ENCODE results near the gene SLC2A4. TPM values are rescaled to one million over a fixed set of nuclear protein-coding genes. Genes with fewer than 3 reads are reported as not detected.

Gene SLC2A4
- 34.4 TPM for total RNA-seq

DNA sequence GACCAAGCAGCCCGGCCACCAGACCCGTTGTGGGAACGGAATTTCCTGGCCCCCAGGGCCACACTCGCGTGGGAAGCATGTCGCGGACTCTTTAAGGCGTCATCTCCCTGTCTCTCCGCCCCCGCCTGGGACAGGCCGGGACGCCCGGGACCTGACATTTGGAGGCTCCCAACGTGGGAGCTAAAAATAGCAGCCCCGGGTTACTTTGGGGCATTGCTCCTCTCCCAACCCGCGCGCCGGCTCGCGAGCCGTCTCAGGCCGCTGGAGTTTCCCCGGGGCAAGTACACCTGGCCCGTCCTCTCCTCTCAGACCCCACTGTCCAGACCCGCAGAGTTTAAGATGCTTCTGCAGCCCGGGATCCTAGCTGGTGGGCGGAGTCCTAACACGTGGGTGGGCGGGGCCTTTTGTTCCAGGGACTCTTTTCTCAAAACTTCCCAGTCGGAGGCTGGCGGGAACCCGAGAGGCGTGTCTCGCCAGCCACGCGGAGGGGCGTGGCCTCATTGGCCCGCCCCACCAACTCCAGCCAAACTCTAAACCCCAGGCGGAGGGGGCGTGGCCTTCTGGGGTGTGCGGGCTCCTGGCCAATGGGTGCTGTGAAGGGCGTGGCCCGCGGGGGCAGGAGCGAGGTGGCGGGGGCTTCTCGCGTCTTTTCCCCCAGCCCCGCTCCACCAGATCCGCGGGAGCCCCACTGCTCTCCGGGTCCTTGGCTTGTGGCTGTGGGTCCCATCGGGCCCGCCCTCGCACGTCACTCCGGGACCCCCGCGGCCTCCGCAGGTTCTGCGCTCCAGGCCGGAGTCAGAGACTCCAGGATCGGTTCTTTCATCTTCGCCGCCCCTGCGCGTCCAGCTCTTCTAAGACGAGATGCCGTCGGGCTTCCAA is at the start of gene SLC2A4:
Gene SLC2A4 (plus strand): TSS at position 645 of the 879 bp plus-strand sequence. CDS start 217 bp downstream, at position 862.
- Histone ChIP-seq H3K4me3 (ENCODE audit: low read length in 3 of 3) (peak within 1 kb of the TSS; percentile 80 to 92 (median 89)), H3K4me1 (ENCODE audit: control insufficient read depth in 3 of 3, insufficient read depth in 3 of 3, low read length in 3 of 3) (peaks cover 49 to 62% (median 54%) of the 10 kb centered on the region in 3 donors), H3K27me3 (ENCODE audit: control insufficient read depth in 3 of 3, insufficient read depth in 3 of 3, low read length in 3 of 3) (peaks cover 0 to 2% (median 0%) of the 10 kb centered on the region in 3 donors)

DNA sequence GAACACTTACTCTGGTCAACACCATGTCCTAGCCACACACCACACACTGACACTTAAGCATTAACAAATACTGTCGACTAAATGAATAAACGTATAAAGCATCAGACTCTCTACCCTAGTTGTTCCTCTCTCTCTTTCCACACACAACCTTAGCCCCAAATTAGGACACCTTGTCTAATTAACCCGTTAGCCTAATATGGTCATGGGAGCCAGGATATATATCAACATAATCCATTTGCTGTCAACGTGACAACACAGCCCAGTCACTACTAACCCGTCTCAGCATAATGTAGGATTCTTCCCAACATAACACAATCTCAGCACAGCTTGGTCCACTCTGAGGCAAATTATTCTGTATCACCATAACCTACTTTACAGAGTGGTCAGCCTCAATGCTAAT is 49.4 kb upstream of the SLC2A4 start:
- H3K4me3 ChIP-seq (ENCODE audit: low read length in 3 of 3): peak overlapping the region in 2 of 3 donors; percentile 6 to 17
- no peak overlapping the region for H3K9ac ChIP-seq (ENCODE audit: low read depth in 1 of 3, low read length in 3 of 3)
- H3K9me3 ChIP-seq (ENCODE audit: control insufficient read depth in 3 of 3, low read length in 3 of 3): no peaks in the 10 kb centered on the region
- H3K27ac ChIP-seq (ENCODE audit: low read depth, low read length): no peak overlapping the region
- H3K4me1 ChIP-seq (ENCODE audit: control insufficient read depth in 3 of 3, insufficient read depth in 3 of 3, low read length in 3 of 3): peaks cover 17 to 35% (median 28%) of the 10 kb centered on the region in 3 donors
- H3K27me3 ChIP-seq (ENCODE audit: control insufficient read depth in 3 of 3, insufficient read depth in 3 of 3, low read length in 3 of 3): no peaks in the 10 kb centered on the region
- peaks cover 33 to 48% (median 34%) of the 10 kb centered on the region in 3 donors for H3K36me3 ChIP-seq (ENCODE audit: control insufficient read depth in 3 of 3, insufficient read depth in 3 of 3, low read length in 3 of 3)

More for the DNA sequence above, at the start of gene SLC2A4:
- Histone ChIP-seq H3K27ac (ENCODE audit: low read depth, low read length) (peak within 1 kb of the TSS; percentile 99), H3K9me3 (ENCODE audit: control insufficient read depth in 3 of 3, low read length in 3 of 3) (no peaks in the 10 kb centered on the region), H3K9ac (ENCODE audit: low read depth in 1 of 3, low read length in 3 of 3) (peak within 1 kb of the TSS; percentile 97 to 99 (median 98)), H3K36me3 (ENCODE audit: control insufficient read depth in 3 of 3, insufficient read depth in 3 of 3, low read length in 3 of 3) (peaks cover 26 to 37% (median 28%) of the 10 kb centered on the region in 3 donors)

DNA sequence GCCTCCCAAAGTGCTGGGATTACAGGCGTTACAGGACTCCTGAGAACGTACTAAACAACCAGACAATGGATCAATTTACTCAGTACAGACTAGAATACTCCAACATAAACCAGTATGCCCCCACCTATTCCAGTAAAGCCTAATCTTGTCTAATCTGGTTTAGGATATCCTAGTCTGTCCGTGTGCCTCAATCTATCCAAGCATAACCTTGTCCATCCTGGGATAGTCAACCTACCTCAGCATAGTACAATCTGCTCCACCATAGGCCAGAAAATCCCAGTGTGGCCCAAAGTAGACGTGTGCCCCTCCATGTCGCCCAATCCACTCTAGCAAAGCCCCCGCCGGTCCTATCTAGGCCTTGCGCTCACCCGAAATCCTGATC is 47.8 kb upstream of the SLC2A4 start:
- peaks cover 21 to 35% (median 28%) of the 10 kb centered on the region in 3 donors for H3K4me1 ChIP-seq (ENCODE audit: control insufficient read depth in 3 of 3, insufficient read depth in 3 of 3, low read length in 3 of 3)
- H3K4me3 ChIP-seq (ENCODE audit: low read length in 3 of 3): peak overlapping the region; percentile 81 to 94 (median 87)
- no peaks in the 10 kb centered on the region for H3K9me3 ChIP-seq (ENCODE audit: control insufficient read depth in 3 of 3, low read length in 3 of 3)
- no peaks in the 10 kb centered on the region for H3K27me3 ChIP-seq (ENCODE audit: control insufficient read depth in 3 of 3, insufficient read depth in 3 of 3, low read length in 3 of 3)
- peaks cover 21 to 34% (median 28%) of the 10 kb centered on the region in 3 donors for H3K36me3 ChIP-seq (ENCODE audit: control insufficient read depth in 3 of 3, insufficient read depth in 3 of 3, low read length in 3 of 3)
- peak overlapping the region; percentile 86 to 93 (median 91) for H3K9ac ChIP-seq (ENCODE audit: low read depth in 1 of 3, low read length in 3 of 3)
- peak overlapping the region; percentile 81 for H3K27ac ChIP-seq (ENCODE audit: low read depth, low read length)

DNA sequence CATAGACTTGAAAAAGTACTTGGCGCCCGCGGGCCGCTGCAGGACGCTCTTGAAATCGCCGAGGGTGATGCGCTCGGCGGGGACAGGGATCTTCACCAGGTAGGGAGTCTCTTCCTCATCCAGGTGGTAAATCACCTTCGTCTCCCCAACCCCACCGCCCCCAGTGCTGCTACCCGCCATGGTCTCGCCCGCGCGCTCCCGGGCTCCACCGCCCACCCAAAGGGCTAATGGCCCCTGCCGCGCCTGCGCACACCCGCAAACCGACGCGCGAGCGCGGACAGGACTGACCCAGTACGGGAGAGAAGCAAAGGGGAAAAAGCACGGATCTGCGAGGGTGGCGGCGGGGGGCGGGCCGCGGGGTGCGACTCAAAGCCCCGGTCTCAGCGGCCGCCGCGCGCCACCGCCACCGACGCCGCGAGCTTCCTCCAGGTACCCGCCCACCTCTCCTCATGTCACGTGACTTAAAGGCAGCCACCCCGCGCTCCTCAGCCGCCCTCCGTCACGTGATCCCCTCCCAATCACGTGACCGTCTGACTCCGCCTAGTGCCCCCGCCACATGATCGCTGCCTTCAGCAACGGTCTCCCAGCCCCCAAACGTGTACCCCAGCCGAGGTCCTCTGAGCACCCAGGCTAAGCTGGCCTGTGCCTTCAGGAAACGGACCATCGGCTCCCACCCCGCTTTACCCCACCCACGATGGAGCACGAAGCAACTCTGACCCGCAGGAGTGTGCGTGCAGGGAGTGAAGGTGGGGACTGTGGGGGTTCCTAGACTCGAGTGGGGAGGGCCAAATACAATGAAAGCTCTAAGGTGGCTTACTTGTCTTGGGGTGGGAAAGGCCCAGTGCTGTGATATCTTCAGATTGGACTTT is 47.2 kb upstream of the SLC2A4 start, which contains the start of gene DVL2:
Gene DVL2 (minus strand): TSS at position 435 of the 869 bp plus-strand sequence. CDS start 255 bp downstream, at position 180.
- no peaks in the 10 kb centered on the region for H3K27me3 ChIP-seq (ENCODE audit: control insufficient read depth in 3 of 3, insufficient read depth in 3 of 3, low read length in 3 of 3)
- peak within 1 kb of the TSS; percentile 81 for H3K27ac ChIP-seq (ENCODE audit: low read depth, low read length)
- H3K9me3 ChIP-seq (ENCODE audit: control insufficient read depth in 3 of 3, low read length in 3 of 3): no peaks in the 10 kb centered on the region
- peaks cover 21 to 35% (median 28%) of the 10 kb centered on the region in 3 donors for H3K4me1 ChIP-seq (ENCODE audit: control insufficient read depth in 3 of 3, insufficient read depth in 3 of 3, low read length in 3 of 3)
- peak within 1 kb of the TSS; percentile 87 to 93 (median 91) for H3K9ac ChIP-seq (ENCODE audit: low read depth in 1 of 3, low read length in 3 of 3)
- H3K36me3 ChIP-seq (ENCODE audit: control insufficient read depth in 3 of 3, insufficient read depth in 3 of 3, low read length in 3 of 3): peaks cover 15 to 29% (median 22%) of the 10 kb centered on the region in 3 donors
- peak within 1 kb of the TSS; percentile 81 to 94 (median 87) for H3K4me3 ChIP-seq (ENCODE audit: low read length in 3 of 3)

DNA sequence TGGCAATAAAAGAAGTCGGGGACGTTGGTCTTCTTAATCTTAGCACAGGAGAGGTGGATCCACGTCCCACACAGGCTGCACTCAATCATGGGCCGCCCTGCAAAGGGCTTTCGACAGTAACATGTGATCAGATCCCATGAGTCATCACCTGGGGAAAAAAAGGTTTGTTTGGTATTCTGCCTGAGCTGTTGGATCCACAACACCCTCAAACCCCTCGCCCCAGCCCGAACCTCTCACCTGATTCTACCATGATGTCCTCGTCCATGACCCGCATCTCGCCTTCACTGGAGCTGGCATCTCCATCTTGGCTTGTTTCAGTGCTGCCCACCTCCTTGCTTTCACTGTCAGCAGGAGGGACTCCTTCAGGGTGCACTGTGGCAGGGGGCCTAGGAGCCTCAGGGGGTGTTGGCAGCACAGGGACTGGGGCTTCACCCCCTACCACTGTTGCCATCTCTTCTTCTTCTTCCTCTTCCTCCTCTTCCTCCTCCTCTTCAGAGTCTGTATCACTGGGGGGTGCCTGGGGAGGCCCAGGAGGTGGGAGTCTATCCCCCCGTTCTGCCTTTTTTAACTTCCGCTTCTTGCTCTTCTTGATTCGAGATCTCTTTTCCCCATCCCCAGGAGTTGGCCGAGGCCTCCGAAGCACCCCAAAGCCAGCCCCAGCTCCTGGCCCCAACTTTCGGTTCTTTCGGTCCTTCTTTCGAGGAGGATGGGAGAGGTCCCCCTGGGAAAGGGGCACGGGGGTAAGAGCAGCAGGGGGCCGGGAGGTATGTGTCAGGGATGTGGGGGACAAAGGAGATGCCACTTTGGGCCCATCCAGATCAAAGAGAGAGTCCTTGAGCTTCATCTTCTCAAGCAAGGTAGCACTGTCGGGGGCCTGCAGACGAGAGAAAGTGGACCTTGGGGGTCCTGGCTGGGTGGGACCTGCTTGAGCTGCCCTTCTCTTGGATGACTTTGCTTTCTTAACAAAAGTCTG is 45.5 kb upstream of the SLC2A4 start:
- no peak overlapping the region for H3K9ac ChIP-seq (ENCODE audit: low read depth in 1 of 3, low read length in 3 of 3)
- H3K4me3 ChIP-seq (ENCODE audit: low read length in 3 of 3): no peak overlapping the region
- no peak overlapping the region for H3K27ac ChIP-seq (ENCODE audit: low read depth, low read length)
- H3K4me1 ChIP-seq (ENCODE audit: control insufficient read depth in 3 of 3, insufficient read depth in 3 of 3, low read length in 3 of 3): peaks cover 34 to 49% (median 40%) of the 10 kb centered on the region in 3 donors
- H3K36me3 ChIP-seq (ENCODE audit: control insufficient read depth in 3 of 3, insufficient read depth in 3 of 3, low read length in 3 of 3): peaks cover 10 to 27% (median 17%) of the 10 kb centered on the region in 3 donors
- no peaks in the 10 kb centered on the region for H3K9me3 ChIP-seq (ENCODE audit: control insufficient read depth in 3 of 3, low read length in 3 of 3)
- no peaks in the 10 kb centered on the region for H3K27me3 ChIP-seq (ENCODE audit: control insufficient read depth in 3 of 3, insufficient read depth in 3 of 3, low read length in 3 of 3)

DNA sequence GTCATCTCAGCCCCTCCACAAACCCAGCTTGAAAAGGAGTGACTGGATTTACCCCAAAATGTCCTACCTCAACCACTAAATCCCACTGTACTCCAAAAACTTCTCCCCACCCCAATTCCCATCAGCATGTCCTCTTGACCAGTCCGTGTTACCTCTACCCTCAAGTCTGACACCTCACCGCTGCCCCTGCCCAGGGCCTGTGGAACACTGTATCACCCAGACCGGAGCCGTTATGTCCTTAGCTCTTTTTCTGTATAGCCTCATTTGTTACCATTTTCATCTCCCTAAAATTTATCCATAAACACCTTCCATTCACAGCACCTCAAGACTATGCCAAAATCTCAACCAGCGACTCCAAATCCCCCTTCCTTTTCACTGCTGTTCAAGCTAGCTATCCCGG is 44.7 kb upstream of the SLC2A4 start:
- H3K36me3 ChIP-seq (ENCODE audit: control insufficient read depth in 3 of 3, insufficient read depth in 3 of 3, low read length in 3 of 3): peaks cover 12 to 29% (median 21%) of the 10 kb centered on the region in 3 donors
- no peaks in the 10 kb centered on the region for H3K9me3 ChIP-seq (ENCODE audit: control insufficient read depth in 3 of 3, low read length in 3 of 3)
- no peak overlapping the region for H3K9ac ChIP-seq (ENCODE audit: low read depth in 1 of 3, low read length in 3 of 3)
- H3K27me3 ChIP-seq (ENCODE audit: control insufficient read depth in 3 of 3, insufficient read depth in 3 of 3, low read length in 3 of 3): no peaks in the 10 kb centered on the region
- peaks cover 40 to 55% (median 46%) of the 10 kb centered on the region in 3 donors for H3K4me1 ChIP-seq (ENCODE audit: control insufficient read depth in 3 of 3, insufficient read depth in 3 of 3, low read length in 3 of 3)
- H3K27ac ChIP-seq (ENCODE audit: low read depth, low read length): peak overlapping the region; percentile 97
- no peak overlapping the region for H3K4me3 ChIP-seq (ENCODE audit: low read length in 3 of 3)

DNA sequence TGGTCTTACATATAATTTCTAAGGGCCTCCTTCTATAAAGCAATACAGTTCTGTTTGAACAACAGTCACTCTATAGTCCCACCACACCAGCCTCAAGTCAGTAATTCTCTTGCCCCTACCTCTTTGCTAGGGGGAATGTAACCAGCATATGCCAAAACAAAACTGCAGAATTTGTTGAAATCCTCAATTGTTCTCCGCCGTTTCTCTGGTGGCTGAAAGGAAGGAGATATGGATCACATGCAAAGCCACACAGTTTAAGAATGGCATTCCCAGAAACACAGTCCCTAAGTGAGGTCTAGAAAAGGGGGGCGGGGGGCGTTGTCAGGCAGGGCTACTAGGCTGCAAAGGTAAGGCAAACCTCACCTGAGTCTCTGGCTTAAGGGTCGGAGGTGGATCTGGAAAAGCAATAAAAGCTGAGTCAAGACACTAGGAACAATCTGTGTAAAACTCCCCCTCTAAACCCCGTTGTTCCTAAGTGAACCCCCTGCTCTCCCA is 44.2 kb upstream of the SLC2A4 start:
- Histone ChIP-seq H3K9me3 (ENCODE audit: control insufficient read depth in 3 of 3, low read length in 3 of 3) (no peaks in the 10 kb centered on the region), H3K27ac (ENCODE audit: low read depth, low read length) (peak overlapping the region; percentile 97), H3K4me1 (ENCODE audit: control insufficient read depth in 3 of 3, insufficient read depth in 3 of 3, low read length in 3 of 3) (peaks cover 40 to 53% (median 44%) of the 10 kb centered on the region in 3 donors), H3K4me3 (ENCODE audit: low read length in 3 of 3) (peak overlapping the region in 2 of 3 donors; percentile 1 to 86), H3K9ac (ENCODE audit: low read depth in 1 of 3, low read length in 3 of 3) (peak overlapping the region; percentile 40 to 73 (median 63)), H3K27me3 (ENCODE audit: control insufficient read depth in 3 of 3, insufficient read depth in 3 of 3, low read length in 3 of 3) (no peaks in the 10 kb centered on the region), H3K36me3 (ENCODE audit: control insufficient read depth in 3 of 3, insufficient read depth in 3 of 3, low read length in 3 of 3) (peaks cover 12 to 29% (median 21%) of the 10 kb centered on the region in 3 donors)

DNA sequence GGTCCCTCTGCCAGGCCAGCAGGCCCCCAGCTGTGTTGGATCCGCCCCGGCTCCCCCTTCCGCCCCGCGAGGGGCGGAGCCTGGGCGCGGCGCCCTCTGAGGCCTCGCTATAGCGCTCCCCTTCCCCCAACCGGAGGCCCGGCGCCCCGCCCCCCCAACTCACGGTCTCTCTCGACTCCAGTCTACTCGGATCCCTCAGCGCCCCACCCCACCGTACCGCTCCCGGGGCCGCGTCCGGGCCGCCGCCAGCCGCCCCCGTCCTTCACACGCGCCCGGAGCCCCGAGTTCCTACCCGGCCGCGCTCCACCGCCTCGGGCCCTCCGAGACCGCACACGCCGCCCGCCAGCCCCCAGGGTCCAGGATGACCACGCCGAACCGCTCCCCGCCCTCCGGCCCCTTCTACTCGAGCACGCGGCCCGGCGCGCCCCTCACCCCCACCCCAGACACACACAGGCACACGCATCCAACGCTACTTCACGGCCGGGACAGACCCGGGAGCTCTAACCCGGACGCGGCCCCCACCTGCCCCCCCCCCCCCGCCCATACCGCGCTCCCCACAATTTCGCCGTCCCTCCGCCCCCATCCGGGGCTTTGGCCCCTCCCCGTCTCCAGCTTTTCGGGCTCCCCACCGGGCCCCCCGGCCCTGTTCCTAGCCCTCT is 43.6 kb upstream of the SLC2A4 start:
- peaks cover 39 to 47% (median 40%) of the 10 kb centered on the region in 3 donors for H3K4me1 ChIP-seq (ENCODE audit: control insufficient read depth in 3 of 3, insufficient read depth in 3 of 3, low read length in 3 of 3)
- H3K27me3 ChIP-seq (ENCODE audit: control insufficient read depth in 3 of 3, insufficient read depth in 3 of 3, low read length in 3 of 3): no peaks in the 10 kb centered on the region
- peak overlapping the region; percentile 40 to 98 (median 89) for H3K9ac ChIP-seq (ENCODE audit: low read depth in 1 of 3, low read length in 3 of 3)
- H3K9me3 ChIP-seq (ENCODE audit: control insufficient read depth in 3 of 3, low read length in 3 of 3): no peaks in the 10 kb centered on the region
- peak overlapping the region; percentile 97 for H3K27ac ChIP-seq (ENCODE audit: low read depth, low read length)
- peaks cover 12 to 29% (median 21%) of the 10 kb centered on the region in 3 donors for H3K36me3 ChIP-seq (ENCODE audit: control insufficient read depth in 3 of 3, insufficient read depth in 3 of 3, low read length in 3 of 3)
- peak overlapping the region in 2 of 3 donors; percentile 75 to 86 for H3K4me3 ChIP-seq (ENCODE audit: low read length in 3 of 3)

Data from skeletal muscle tissue (tissue), 4 donors.